WTC11 (cell line): ENCODE results near the gene ZMYND15. TPM values are rescaled to one million over a fixed set of nuclear protein-coding genes. Genes with fewer than 3 reads are reported as not detected.

ENCODE experiments used
- AR ChIP-seq: fragments of 250-450 bp; sonication (Bioruptor Pico); IDR thresholded peaks from 2 replicates; pipeline ENCODE4 v1.9.0; 2021; ENCODE audit warnings: mild to moderate bottlenecking
- ARID4B ChIP-seq: sonication (generic); formaldehyde crosslinking; IDR thresholded peaks from 2 replicates; pipeline ENCODE4 v1.8.0; 2023; ENCODE audit warnings: missing genetic modification reagents, mild to moderate bottlenecking, borderline replicate concordance
- ATF1 ChIP-seq: sonication (generic); formaldehyde crosslinking; IDR thresholded peaks from 2 replicates; pipeline ENCODE4 v1.8.1; 2023; ENCODE audit warnings: mild to moderate bottlenecking, moderate library complexity, missing genetic modification reagents
- ATF3 ChIP-seq: sonication (generic); formaldehyde crosslinking; conservative IDR thresholded peaks from 2 replicates; pipeline ENCODE4 v1.8.1; 2022; ENCODE audit warnings: mild to moderate bottlenecking, missing genetic modification reagents
- CBFB ChIP-seq: sonication (generic); formaldehyde crosslinking; IDR thresholded peaks from 2 replicates; pipeline ENCODE4 v1.8.1; 2022; ENCODE audit warnings: mild to moderate bottlenecking, low read depth, missing genetic modification reagents
- CREB1 ChIP-seq: sonication (generic); formaldehyde crosslinking; IDR thresholded peaks from 2 replicates; pipeline ENCODE4 v1.8.0; 2023; ENCODE audit warnings: mild to moderate bottlenecking, missing genetic modification reagents
- E2F5 ChIP-seq: sonication (generic); formaldehyde crosslinking; IDR thresholded peaks from 2 replicates; pipeline ENCODE4 v1.8.1; 2022; ENCODE audit warnings: mild to moderate bottlenecking, moderate library complexity, missing genetic modification reagents
- ELF4 ChIP-seq: sonication (generic); formaldehyde crosslinking; IDR thresholded peaks from 2 replicates; pipeline ENCODE4 v1.8.1; 2022; ENCODE audit warnings: low read depth, mild to moderate bottlenecking, moderate library complexity, missing genetic modification reagents
- EMX1 ChIP-seq: fragments of 250-450 bp; sonication (Bioruptor Pico); IDR thresholded peaks from 2 replicates; pipeline ENCODE4 v1.8.0; 2021; ENCODE audit warnings: mild to moderate bottlenecking
- FOXJ3 ChIP-seq: sonication (generic); formaldehyde crosslinking; IDR thresholded peaks from 2 replicates; pipeline ENCODE4 v1.9.0; 2021; ENCODE audit warnings: missing genetic modification reagents, mild to moderate bottlenecking, borderline replicate concordance
- GRHL2 ChIP-seq: fragments of 250-450 bp; sonication (Bioruptor Pico); IDR thresholded peaks from 2 replicates; pipeline ENCODE4 v1.8.0; 2022; ENCODE audit warnings: mild to moderate bottlenecking, moderate library complexity; ENCODE audit not compliant: insufficient replicate concordance, severe bottlenecking
- IRF1 ChIP-seq: sonication (generic); formaldehyde crosslinking; IDR thresholded peaks from 2 replicates; pipeline ENCODE4 v1.8.0; 2023; ENCODE audit warnings: missing genetic modification reagents
- IRF2 ChIP-seq: sonication (generic); formaldehyde crosslinking; IDR thresholded peaks from 2 replicates; pipeline ENCODE4 v1.8.0; 2022; ENCODE audit warnings: low read depth, missing genetic modification reagents, borderline replicate concordance
- MAX ChIP-seq: sonication (generic); formaldehyde crosslinking; IDR thresholded peaks from 2 replicates; pipeline ENCODE4 v1.8.0; 2022; ENCODE audit warnings: mild to moderate bottlenecking, missing genetic modification reagents
- NR2C2 ChIP-seq: sonication (generic); formaldehyde crosslinking; IDR thresholded peaks from 2 replicates; pipeline ENCODE4 v1.8.0; 2022; ENCODE audit warnings: mild to moderate bottlenecking, missing genetic modification reagents
- NR3C1 ChIP-seq: sonication (generic); formaldehyde crosslinking; conservative IDR thresholded peaks from 2 replicates; pipeline ENCODE4 v1.8.1; 2023; ENCODE audit warnings: low read depth, mild to moderate bottlenecking, missing genetic modification reagents
- OVOL2 ChIP-seq: fragments of 250-450 bp; sonication (Bioruptor Pico); IDR thresholded peaks from 2 replicates; pipeline ENCODE4 v1.9.0; 2021; ENCODE audit warnings: mild to moderate bottlenecking, borderline replicate concordance
- RELA ChIP-seq: sonication (generic); formaldehyde crosslinking; IDR thresholded peaks from 2 replicates; pipeline ENCODE4 v1.8.1; 2022; ENCODE audit warnings: missing genetic modification reagents, mild to moderate bottlenecking, borderline replicate concordance
- SMAD3 ChIP-seq: sonication (generic); formaldehyde crosslinking; IDR thresholded peaks from 2 replicates; pipeline ENCODE4 v1.8.0; 2022; ENCODE audit warnings: missing genetic modification reagents, mild to moderate bottlenecking, borderline replicate concordance
- SOX15 ChIP-seq: fragments of 250-450 bp; sonication (Bioruptor Pico); IDR thresholded peaks from 2 replicates; pipeline ENCODE4 v1.9.0; 2021; ENCODE audit warnings: mild to moderate bottlenecking
- ZNF396 ChIP-seq: fragments of 250-450 bp; sonication (Bioruptor Pico); IDR thresholded peaks from 2 replicates; pipeline ENCODE4 v1.8.0; 2021; ENCODE audit warnings: mild to moderate bottlenecking, moderate library complexity, borderline replicate concordance
- ZNF532 ChIP-seq: fragments of 250-450 bp; sonication (Bioruptor Pico); IDR thresholded peaks from 2 replicates; pipeline ENCODE4 v1.9.0; 2021; ENCODE audit warnings: mild to moderate bottlenecking, borderline replicate concordance
- ZSCAN18 ChIP-seq: fragments of 250-450 bp; sonication (Bioruptor Pico); IDR thresholded peaks from 2 replicates; pipeline ENCODE4 v2.1.2; 2022; ENCODE audit warnings: mild to moderate bottlenecking, moderate library complexity
- total RNA-seq: library from RNA; stranded (reverse); gene quantifications from 3 replicates; pipeline ENCODE4 v1.2.3, GENCODE V29; 2021

Gene ZMYND15
- total RNA-seq, 1 experiment from 2014 or later, result 0.63 TPM

- TF ChIP-seq ATF1 (CRISPR knock-in tag) (no peak), EMX1 (no peak), MAX (CRISPR knock-in tag) (no peak; the same call in 1 of the 2 replicates), SMAD3 (CRISPR knock-in tag) (no peak), ELF4 (CRISPR knock-in tag) (peak; percentile 86; the same call in 1 of the 2 replicates), ZNF396 (CRISPR knock-in tag) (no peak), GRHL2 (CRISPR knock-in tag) (no peak), ATF3 (CRISPR knock-in tag) (no peak), ZNF532 (no peak), FOXJ3 (CRISPR knock-in tag) (no peak), NR2C2 (CRISPR knock-in tag) (no peak), OVOL2 (CRISPR knock-in tag) (no peak), IRF1 (no peak), IRF2 (CRISPR knock-in tag) (no peak), AR (no peak), NR3C1 (CRISPR knock-in tag) (no peak), ZSCAN18 (CRISPR knock-in tag) (no peak), RELA (CRISPR knock-in tag) (no peak), ARID4B (CRISPR knock-in tag) (no peak), CREB1 (CRISPR knock-in tag) (no peak), E2F5 (peak; percentile 83; the same call in 1 of the 2 replicates), CBFB (no peak), SOX15 (CRISPR knock-in tag) (no peak)
These were observed 50.5 kb downstream of the ZMYND15 start (continued) for GRCh38 chr17:4789951-4790704.
